Measurements from ENCODE around the gene CCDC180. TPM values are rescaled to one million over a fixed set of nuclear protein-coding genes. Genes with fewer than 3 reads are reported as not detected.
"Not testable (repeated sequence)": the region's sequence is repeated elsewhere in the genome, so short reads cannot be mapped to it uniquely, and the experiment has no call there.

Gene CCDC180
- 1 to 10 TPM; 4.6 to 5.3 TPM for total RNA-seq

DNA sequence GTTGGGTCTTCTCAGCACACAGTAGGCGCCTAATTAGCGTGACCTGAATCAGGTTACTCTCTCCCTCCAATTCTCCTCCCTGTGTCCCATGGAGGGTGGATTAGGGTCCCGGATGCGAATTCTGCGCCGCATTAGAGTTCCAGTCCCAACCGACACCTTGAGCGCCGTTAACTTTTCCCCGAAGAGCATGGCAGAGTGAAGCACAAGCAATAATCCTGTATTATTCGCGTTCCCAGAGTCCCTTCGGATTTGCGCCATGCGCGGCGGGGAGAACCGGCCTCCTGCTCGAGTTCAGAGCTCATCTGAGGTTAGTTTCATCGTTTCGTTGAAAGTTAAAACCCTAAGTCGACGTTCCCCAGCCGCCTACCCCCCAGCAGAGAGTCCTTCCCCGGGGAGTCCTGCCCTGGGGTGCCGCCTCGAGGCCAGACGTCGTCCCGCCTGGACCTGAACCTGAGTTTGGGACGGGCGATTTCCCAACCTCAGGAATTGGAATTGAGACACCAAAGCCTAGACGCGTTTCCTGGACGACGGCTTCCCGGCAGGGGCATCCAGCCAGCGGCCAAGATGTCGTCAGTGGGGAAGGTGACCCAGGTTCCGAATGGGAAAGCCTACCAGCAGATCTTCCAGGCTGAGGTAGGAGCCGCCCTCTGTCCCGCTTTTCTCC is at the start of gene CCDC180:
Gene CCDC180, plus strand, starts transcription at position 160 of the 664 bp plus-strand sequence. Its CDS starts 405 bp downstream, at position 565.
- Mint-ChIP-seq H3K36me3 (peaks cover 1% of the 10 kb centered on the region), H3K9me3 (ENCODE audit: low read depth) (peaks cover 4% of the 10 kb centered on the region), H3K27me3 (peaks cover 11% of the 10 kb centered on the region), H3K27ac (no peak within 1 kb of the TSS), H3K4me3 (no peak within 1 kb of the TSS), H3K4me1 (no peaks in the 10 kb centered on the region)
- DNase-seq (no peak), ATAC-seq (no peak)
- CTCF ChIA-PET, result no interaction called here

DNA sequence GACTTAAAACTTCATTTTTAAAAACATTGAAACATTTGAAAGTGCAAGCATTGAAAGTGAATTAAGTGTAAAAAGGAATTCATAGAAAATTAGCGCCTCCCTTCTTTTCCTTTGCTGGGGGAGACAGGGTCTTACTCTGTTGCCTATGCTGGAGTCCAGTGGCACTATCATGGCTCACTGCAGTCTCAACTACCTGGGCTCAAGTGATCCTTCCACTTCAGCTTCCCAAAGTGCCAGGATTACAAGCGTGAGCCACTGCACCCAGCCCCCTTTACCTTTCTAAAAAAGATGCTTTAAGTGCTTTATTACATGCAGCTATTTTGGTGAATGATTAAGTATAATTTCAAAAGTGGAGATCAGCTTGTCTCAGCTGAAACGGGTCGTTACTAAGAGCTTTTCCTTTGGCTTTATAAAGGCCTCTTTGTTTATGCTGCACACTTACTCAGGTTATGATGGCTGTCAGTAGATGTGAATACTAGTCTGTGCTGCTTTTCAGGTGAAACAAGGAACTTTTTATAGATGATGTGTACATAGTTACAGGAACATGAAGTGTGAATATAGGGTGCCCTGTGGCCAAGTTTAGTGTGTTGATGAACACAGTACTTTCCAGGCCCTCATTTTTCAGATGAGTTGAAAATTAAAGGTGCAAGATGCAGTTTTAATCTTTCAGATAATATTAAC is 47.5 kb upstream of the CCDC180 start:
- H3K4me1 Mint-ChIP-seq; ATAC-seq; H3K4me3 Mint-ChIP-seq; H3K36me3 Mint-ChIP-seq; H3K27ac Mint-ChIP-seq; DNase-seq; CTCF ChIA-PET; H3K9me3 Mint-ChIP-seq (ENCODE audit: low read depth); H3K27me3 Mint-ChIP-seq: not testable (repeated sequence)

- Mint-ChIP-seq H3K9me3 (ENCODE audit: low read depth) (no peaks in the 10 kb centered on the region), H3K36me3 (peaks cover 4% of the 10 kb centered on the region), H3K4me1 (no peaks in the 10 kb centered on the region), H3K27me3 (no peaks in the 10 kb centered on the region), H3K4me3 (no peak overlapping the region), H3K27ac (no peak overlapping the region)
- CTCF ChIA-PET, result no interaction called here
- ATAC-seq (no peak), DNase-seq (no peak)
Observed at GRCh38 chr9:97271292-97271691, 36.2 kb upstream of the CCDC180 start.

- no peak for DNase-seq
- H3K4me3 Mint-ChIP-seq, result no peak overlapping the region
- no peak for ATAC-seq
- no peaks in the 10 kb centered on the region for H3K27me3 Mint-ChIP-seq
- H3K9me3 Mint-ChIP-seq (ENCODE audit: low read depth), result no peaks in the 10 kb centered on the region
- peaks cover 11% of the 10 kb centered on the region for H3K36me3 Mint-ChIP-seq
- CTCF ChIA-PET, result no interaction called here
- H3K27ac Mint-ChIP-seq, result no peak overlapping the region
- no peaks in the 10 kb centered on the region for H3K4me1 Mint-ChIP-seq
Observed at GRCh38 chr9:97272072-97272471, 35.4 kb upstream of the CCDC180 start.

GRCh38 chr9:97276310-97276852 is 31.1 kb upstream of the CCDC180 start:
- ATAC-seq (no peak), DNase-seq (no peak)
- H3K4me3 Mint-ChIP-seq, result no peak overlapping the region
- H3K36me3 Mint-ChIP-seq, result peaks cover 33% of the 10 kb centered on the region
- H3K9me3 Mint-ChIP-seq (ENCODE audit: low read depth), result no peaks in the 10 kb centered on the region
- no peaks in the 10 kb centered on the region for H3K27me3 Mint-ChIP-seq
- no peak overlapping the region for H3K27ac Mint-ChIP-seq
- CTCF ChIA-PET, result no interaction called here
- no peaks in the 10 kb centered on the region for H3K4me1 Mint-ChIP-seq

DNA sequence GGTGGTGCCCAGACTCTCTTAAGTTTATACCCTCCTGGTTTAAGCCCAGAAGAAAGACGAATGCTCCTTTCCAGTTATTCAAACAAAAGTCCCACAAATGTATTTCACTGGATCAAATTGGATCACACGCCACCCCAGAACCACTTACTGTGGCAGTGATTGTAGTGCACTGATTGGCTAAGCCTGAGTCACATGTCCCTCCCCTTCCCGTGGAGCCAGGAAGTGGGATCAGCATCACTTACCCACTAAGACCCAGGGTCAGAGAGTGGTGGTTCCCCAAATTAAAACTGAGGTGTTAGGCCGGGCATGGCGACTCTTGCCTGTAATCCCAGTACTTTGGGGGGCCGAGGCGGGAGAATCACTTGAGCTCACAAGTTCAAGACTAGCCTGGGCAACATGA is 29.5 kb upstream of the CCDC180 start:
- Mint-ChIP-seq H3K36me3 (peaks cover 41% of the 10 kb centered on the region), H3K9me3 (ENCODE audit: low read depth) (no peaks in the 10 kb centered on the region), H3K27me3 (no peaks in the 10 kb centered on the region), H3K27ac (no peak overlapping the region), H3K4me1 (no peaks in the 10 kb centered on the region), H3K4me3 (no peak overlapping the region)
- DNase-seq (no peak), ATAC-seq (no peak)
- CTCF ChIA-PET, result no interaction called here

GRCh38 chr9:97280755-97281330 is 26.6 kb upstream of the CCDC180 start:
- peaks cover 50% of the 10 kb centered on the region for H3K36me3 Mint-ChIP-seq
- CTCF ChIA-PET, result no interaction called here

GRCh38 chr9:97283768-97284167 is 23.7 kb upstream of the CCDC180 start:
- DNase-seq, result no peak
- Mint-ChIP-seq H3K9me3 (ENCODE audit: low read depth) (peaks cover 5% of the 10 kb centered on the region), H3K36me3 (peaks cover 53% of the 10 kb centered on the region), H3K27ac (no peak overlapping the region), H3K4me1 (peaks cover 1% of the 10 kb centered on the region), H3K4me3 (no peak overlapping the region), H3K27me3 (no peaks in the 10 kb centered on the region)
- ATAC-seq, result no peak
- CTCF ChIA-PET, result interaction anchor here (0.7 kb wide), 1 partner anchor 84 kb away, joined by 4 read pairs; no protein-coding TSS in a partner anchor

More at GRCh38 chr9:97280755-97281330, 26.6 kb upstream of the CCDC180 start:
- DNase-seq (no peak), ATAC-seq (no peak)
- Mint-ChIP-seq H3K4me3 (no peak overlapping the region), H3K27ac (no peak overlapping the region), H3K27me3 (no peaks in the 10 kb centered on the region), H3K9me3 (ENCODE audit: low read depth) (no peaks in the 10 kb centered on the region), H3K4me1 (no peaks in the 10 kb centered on the region)

- Mint-ChIP-seq H3K4me1 (peaks cover 1% of the 10 kb centered on the region), H3K4me3 (no peak overlapping the region), H3K27ac (no peak overlapping the region), H3K36me3 (peaks cover 53% of the 10 kb centered on the region), H3K9me3 (ENCODE audit: low read depth) (peaks cover 5% of the 10 kb centered on the region), H3K27me3 (no peaks in the 10 kb centered on the region)
- CTCF ChIA-PET, result no interaction called here
- ATAC-seq (no peak), DNase-seq (no peak)
Observed at GRCh38 chr9:97284798-97285197, 22.7 kb upstream of the CCDC180 start.

GRCh38 chr9:97292200-97292599 is 15.3 kb upstream of the CCDC180 start:
- ATAC-seq (no peak), DNase-seq (no peak)
- no peak overlapping the region for H3K4me3 Mint-ChIP-seq
- no peak overlapping the region for H3K27ac Mint-ChIP-seq
- H3K4me1 Mint-ChIP-seq, result peaks cover 5% of the 10 kb centered on the region
- peaks cover 29% of the 10 kb centered on the region for H3K36me3 Mint-ChIP-seq
- CTCF ChIA-PET, result no interaction called here
- H3K27me3 Mint-ChIP-seq, result no peaks in the 10 kb centered on the region
- H3K9me3 Mint-ChIP-seq (ENCODE audit: low read depth), result peaks cover 2% of the 10 kb centered on the region

DNA sequence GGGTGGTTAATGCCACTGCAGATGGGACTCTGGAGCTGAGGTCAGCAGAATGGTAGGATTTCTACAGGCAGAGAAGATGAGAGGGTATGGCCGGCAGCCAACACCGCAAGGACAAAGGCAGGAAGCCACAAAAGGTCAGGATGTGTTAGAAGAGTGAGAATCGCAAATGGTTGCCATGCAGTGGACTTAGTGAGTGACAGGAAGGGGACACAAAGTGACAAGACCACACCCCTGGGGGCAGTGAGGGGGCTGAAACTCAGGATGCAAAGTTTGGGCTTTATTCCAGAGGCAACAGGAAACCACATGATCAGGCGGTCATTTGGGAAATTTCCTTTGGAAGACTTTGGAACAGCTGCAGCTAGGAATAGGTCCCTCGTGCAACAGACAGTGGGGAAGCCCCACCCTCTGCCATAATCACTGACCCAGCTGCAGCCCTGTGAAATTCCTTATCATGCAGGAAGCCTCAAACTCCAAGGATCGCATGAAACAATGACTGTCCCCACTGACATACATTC is 14.2 kb upstream of the CCDC180 start:
- no peak for ATAC-seq

DNA sequence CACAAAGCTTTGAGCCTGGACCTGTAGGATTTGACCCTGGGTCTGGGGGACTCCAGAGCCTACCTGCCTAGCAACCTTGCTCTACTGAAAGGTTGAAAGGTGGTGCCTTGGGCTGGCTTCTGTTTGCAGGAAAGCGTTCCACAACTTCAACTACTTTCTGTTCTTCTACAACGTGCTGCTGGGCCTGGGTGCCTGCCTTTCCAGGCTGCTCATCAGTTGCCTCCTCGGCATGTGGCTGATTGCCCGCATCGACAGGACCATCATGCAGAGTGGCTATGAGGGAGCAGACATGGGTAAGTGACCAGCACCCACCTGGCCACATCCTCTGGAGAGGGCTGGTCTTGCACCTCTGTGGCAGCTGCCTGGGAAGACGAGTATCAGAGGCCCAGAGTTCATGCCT is 13.6 kb upstream of the CCDC180 start:
- no peak overlapping the region for H3K27ac Mint-ChIP-seq
- peaks cover 3% of the 10 kb centered on the region for H3K4me1 Mint-ChIP-seq
- no peak for ATAC-seq
- CTCF ChIA-PET, result no interaction called here
- no peak overlapping the region for H3K4me3 Mint-ChIP-seq
- peaks cover 28% of the 10 kb centered on the region for H3K36me3 Mint-ChIP-seq
- peaks cover 10% of the 10 kb centered on the region for H3K9me3 Mint-ChIP-seq (ENCODE audit: low read depth)
- H3K27me3 Mint-ChIP-seq, result peaks cover 4% of the 10 kb centered on the region
- no peak for DNase-seq

More for the DNA sequence above, 14.2 kb upstream of the CCDC180 start:
- H3K36me3 Mint-ChIP-seq, result peaks cover 27% of the 10 kb centered on the region
- no peak overlapping the region for H3K27ac Mint-ChIP-seq
- H3K4me3 Mint-ChIP-seq, result no peak overlapping the region
- CTCF ChIA-PET, result no interaction called here
- no peak for DNase-seq
- H3K4me1 Mint-ChIP-seq, result peaks cover 5% of the 10 kb centered on the region
- H3K27me3 Mint-ChIP-seq, result no peaks in the 10 kb centered on the region
- peaks cover 6% of the 10 kb centered on the region for H3K9me3 Mint-ChIP-seq (ENCODE audit: low read depth)

- peaks cover 31% of the 10 kb centered on the region for H3K36me3 Mint-ChIP-seq
- peaks cover 11% of the 10 kb centered on the region for H3K4me1 Mint-ChIP-seq
- peaks cover 7% of the 10 kb centered on the region for H3K27me3 Mint-ChIP-seq
- H3K9me3 Mint-ChIP-seq (ENCODE audit: low read depth), result peaks cover 12% of the 10 kb centered on the region
- ATAC-seq (no peak), DNase-seq (no peak)
- CTCF ChIA-PET, result no interaction called here
- no peak overlapping the region for H3K27ac Mint-ChIP-seq
- no peak overlapping the region for H3K4me3 Mint-ChIP-seq
Observed at GRCh38 chr9:97297889-97298288, 9.6 kb upstream of the CCDC180 start.
